ENCODE results near the gene PAX5.

Gene PAX5

DNA sequence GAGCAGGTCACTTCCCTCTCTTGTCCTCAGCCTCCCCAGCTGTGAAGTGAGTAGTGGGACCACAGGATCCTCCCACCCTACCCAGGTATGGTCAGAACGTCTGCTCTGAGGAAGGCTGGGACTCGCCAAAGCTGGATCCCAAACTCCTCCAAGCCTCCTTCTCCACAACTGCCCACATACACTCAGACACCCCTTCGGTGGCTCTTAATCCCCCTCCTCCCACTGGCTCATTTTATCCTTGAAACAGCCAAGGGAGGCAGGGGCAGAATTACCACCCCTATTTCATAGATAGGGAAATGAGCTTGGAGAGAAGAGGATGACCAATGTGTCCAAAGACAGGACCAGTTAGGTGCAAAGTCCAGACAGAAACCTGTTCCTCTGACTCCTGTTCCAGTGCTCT lies 121.4 kb downstream of the PAX5 start:
- TF ChIP-seq TAF1 (IDR thresholded peaks at IDR 0.05; ENCODE audit: low read depth, low read length): no peak
- TF ChIP-seq POLR2A (IDR thresholded peaks at IDR 0.05; ENCODE audit: low read depth, low read length): no peak
- no peak for TF ChIP-seq SPI1 (IDR thresholded peaks at IDR 0.05; ENCODE audit: low read depth, low read length)
- no peak for FAIRE-seq
- DNase-seq (ENCODE audit: insufficient read length, low spot score): no peak

DNA sequence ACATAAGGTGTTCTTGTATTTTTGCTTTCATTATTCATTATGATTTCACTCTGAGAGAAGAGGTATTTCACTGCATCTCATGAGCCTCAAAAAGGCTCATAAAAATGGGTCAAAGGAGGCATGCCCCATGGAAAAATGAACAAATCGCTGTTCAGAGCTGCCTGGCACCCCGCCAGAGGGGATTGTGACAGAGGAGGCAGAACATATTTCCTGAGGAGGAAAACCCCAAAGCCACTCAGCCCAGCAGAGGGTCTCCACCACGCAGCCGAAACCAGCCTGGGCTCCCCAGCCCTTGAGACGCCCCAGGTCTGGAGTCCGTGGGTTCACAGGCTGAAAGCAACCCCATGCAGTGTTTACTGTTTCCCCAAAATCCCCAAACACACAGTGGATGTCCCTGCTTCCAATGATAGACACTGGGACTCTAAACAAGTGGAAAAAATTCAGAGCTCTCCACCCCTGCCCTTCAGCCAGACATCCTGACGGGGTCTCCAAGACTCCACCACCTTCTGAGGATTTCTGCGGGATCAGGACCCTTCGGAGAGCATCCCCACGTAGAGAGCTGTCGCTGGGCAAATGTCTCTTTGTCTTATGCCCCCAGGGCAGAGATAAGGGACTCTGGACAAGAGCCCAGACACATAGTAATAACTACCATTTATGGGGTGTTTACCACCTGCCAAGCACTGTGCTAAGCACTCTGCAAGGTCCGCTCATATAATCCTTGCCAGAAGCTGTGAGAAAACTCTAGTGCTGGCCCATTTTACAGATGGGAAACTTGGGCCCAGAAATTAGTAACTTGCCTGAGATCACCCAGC lies 122.3 kb downstream of the PAX5 start:
- FAIRE-seq (no peak), DNase-seq (ENCODE audit: insufficient read length, low spot score) (no peak)
- TF ChIP-seq SPI1 (IDR thresholded peaks at IDR 0.05; ENCODE audit: low read depth, low read length) (no peak), PAX5 (IDR thresholded peaks at IDR 0.05; ENCODE audit: insufficient read depth, low read length, severe bottlenecking) (no peak), POLR2A (IDR thresholded peaks at IDR 0.05; ENCODE audit: low read depth, low read length) (no peak), POLR2AphosphoS5 (IDR thresholded peaks at IDR 0.05; ENCODE audit: low read depth, low read length) (no peak), TAF1 (IDR thresholded peaks at IDR 0.05; ENCODE audit: low read depth, low read length) (no peak), POU2F2 (IDR thresholded peaks at IDR 0.05; ENCODE audit: low read depth, low read length) (no peak)

DNA sequence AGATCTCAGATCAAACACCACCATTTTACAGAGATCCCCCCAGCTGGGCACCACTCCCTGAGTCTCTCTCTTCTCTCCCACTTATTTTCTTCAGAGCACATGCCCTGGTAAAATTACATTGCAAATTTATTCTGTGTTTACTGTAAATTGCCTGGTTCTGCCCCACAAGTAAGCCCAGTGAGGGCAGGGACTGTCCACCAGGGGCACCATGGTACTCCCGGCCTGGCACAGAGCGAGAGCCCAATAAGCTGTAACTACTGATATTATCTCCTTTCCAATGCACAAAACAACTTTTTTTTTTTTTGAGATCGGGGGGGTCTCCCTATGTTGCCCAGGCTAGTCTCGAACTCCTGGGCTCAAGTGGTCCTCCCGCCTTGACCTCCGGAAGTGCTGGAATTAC lies 123.0 kb downstream of the PAX5 start:
- TF ChIP-seq POU2F2 (IDR thresholded peaks at IDR 0.05; ENCODE audit: low read depth, low read length) (no peak), TAF1 (IDR thresholded peaks at IDR 0.05; ENCODE audit: low read depth, low read length) (no peak), SPI1 (IDR thresholded peaks at IDR 0.05; ENCODE audit: low read depth, low read length) (no peak), PAX5 (IDR thresholded peaks at IDR 0.05; ENCODE audit: insufficient read depth, low read length, severe bottlenecking) (no peak), POLR2AphosphoS5 (IDR thresholded peaks at IDR 0.05; ENCODE audit: low read depth, low read length) (no peak), POLR2A (IDR thresholded peaks at IDR 0.05; ENCODE audit: low read depth, low read length) (no peak)
- FAIRE-seq: no peak
- DNase-seq (ENCODE audit: insufficient read length, low spot score): no peak

DNA sequence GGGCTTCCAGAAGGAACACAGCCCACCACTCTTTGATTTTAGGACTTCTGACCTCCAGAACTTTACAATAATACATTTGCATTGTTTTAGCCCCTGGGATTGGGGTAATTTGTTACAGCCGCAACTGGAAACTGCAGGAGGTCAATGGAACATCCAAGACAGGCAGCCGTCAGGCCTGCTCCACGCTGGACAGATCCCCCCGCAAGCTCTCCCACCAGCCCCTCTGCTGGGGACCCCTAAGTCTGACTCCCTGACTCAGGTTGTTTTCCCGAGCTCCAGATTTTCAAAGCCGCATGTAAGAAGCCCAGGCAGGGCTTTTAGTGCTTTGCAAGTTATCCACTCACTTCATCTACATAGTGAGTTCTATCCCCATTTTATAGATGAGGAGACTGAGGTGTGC lies 127.6 kb downstream of the PAX5 start:
- DNase-seq (ENCODE audit: insufficient read length, low spot score) (no peak), FAIRE-seq (no peak)

DNA sequence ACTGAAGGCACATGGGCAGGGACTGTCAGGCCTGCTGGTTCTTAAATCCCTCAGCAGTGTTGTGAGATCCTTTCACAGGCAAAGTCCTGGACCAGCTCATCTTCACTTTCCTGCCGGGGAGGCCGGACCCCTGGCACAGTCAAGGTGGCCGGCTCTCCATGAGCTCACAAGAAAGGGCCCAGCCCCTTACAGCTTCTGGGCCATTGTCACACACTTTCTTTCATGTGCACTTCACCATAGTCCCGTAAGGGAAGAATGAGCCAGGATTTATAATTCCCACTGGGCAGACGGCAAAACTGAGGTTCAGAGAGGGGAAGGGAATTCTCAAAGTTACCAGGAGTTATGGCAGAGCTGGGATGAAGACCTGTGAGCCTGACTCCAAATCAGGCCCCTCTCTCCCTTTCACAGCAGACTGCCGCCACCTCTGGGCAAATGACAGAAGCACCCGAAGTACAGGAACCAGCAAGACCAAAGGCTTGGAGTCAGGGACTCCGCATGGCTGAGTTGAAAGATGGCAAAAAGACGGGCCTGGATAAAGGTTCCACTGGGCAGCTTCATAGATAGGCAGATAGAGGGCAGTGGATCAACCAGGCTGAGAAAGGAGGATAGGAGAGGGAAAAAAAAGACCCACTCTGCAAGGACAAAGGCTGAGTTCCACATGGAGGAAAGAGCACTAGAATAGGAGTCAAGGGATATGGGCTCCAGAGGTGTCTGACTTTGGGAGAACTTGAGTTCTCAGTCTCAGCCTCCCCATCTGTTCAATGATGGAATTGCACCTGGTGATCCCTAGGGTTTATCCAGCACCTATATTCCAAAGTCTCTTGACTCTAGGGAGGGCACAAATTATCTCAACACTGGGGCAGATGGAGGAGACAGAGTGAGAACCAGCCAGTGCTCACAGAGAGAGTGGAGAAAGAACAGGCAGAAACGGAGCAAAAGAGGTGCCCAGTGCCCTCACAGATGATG lies 128.7 kb downstream of the PAX5 start:
- no peak for TF ChIP-seq PAX5 (IDR thresholded peaks at IDR 0.05; ENCODE audit: insufficient read depth, low read length, severe bottlenecking)
- no peak for TF ChIP-seq TAF1 (IDR thresholded peaks at IDR 0.05; ENCODE audit: low read depth, low read length)
- TF ChIP-seq SPI1 (IDR thresholded peaks at IDR 0.05; ENCODE audit: low read depth, low read length): no peak
- no peak for TF ChIP-seq POU2F2 (IDR thresholded peaks at IDR 0.05; ENCODE audit: low read depth, low read length)
- TF ChIP-seq POLR2AphosphoS5 (IDR thresholded peaks at IDR 0.05; ENCODE audit: low read depth, low read length): no peak
- no peak for TF ChIP-seq POLR2A (IDR thresholded peaks at IDR 0.05; ENCODE audit: low read depth, low read length)
- no peak for DNase-seq (ENCODE audit: insufficient read length, low spot score)
- FAIRE-seq: peak; percentile 40

More for the DNA sequence above, 127.6 kb downstream of the PAX5 start:
- TF ChIP-seq POLR2AphosphoS5 (IDR thresholded peaks at IDR 0.05; ENCODE audit: low read depth, low read length) (no peak), POLR2A (IDR thresholded peaks at IDR 0.05; ENCODE audit: low read depth, low read length) (no peak), SPI1 (IDR thresholded peaks at IDR 0.05; ENCODE audit: low read depth, low read length) (no peak), TAF1 (IDR thresholded peaks at IDR 0.05; ENCODE audit: low read depth, low read length) (no peak), PAX5 (IDR thresholded peaks at IDR 0.05; ENCODE audit: insufficient read depth, low read length, severe bottlenecking) (no peak), POU2F2 (IDR thresholded peaks at IDR 0.05; ENCODE audit: low read depth, low read length) (no peak)

DNA sequence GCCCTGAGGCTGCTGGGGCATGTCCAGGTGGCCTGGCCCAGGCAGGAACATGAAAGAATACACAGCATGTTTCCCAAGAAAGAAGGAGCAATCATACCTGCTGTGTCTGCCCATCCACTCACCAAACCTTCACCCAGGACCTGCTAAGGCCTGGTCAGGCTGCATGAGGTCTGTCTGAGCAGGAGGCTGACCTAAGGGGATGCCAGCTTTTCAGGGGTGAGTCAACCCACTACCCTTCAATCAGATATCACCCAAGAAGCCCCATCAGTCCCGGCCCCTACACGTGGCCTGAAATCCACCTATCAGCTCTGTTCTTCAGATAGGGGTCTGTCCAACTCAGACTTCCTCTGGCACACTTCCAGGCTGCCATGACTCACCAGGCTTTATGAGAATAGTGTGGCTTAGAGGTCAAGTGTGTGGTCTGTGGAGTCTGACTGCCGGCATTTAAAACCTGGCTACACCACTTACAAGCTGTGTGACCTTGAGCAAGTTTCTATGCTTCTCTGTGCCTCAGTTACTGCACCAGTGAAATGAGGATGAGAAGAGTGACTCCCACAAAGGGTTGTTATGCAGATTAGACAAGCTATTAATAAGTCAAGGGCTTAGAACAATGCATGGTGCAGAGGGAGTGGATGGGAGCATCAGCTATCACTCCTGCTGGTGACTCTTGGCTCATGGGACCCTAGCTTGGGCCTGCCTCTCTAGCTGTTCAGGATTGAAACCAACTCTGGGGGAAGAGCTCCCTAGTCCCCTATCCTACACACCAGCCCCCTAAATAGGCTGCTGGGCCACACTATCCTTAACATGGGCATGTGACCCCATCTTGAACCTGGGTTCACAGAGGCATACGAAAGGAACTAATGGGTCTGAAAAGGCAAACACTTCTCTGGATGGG lies 130.3 kb downstream of the PAX5 start:
- FAIRE-seq (peak; percentile 82), DNase-seq (ENCODE audit: insufficient read length, low spot score) (no peak)
- TF ChIP-seq SPI1 (IDR thresholded peaks at IDR 0.05; ENCODE audit: low read depth, low read length) (no peak), POLR2A (IDR thresholded peaks at IDR 0.05; ENCODE audit: low read depth, low read length) (no peak), POU2F2 (IDR thresholded peaks at IDR 0.05; ENCODE audit: low read depth, low read length) (no peak), PAX5 (IDR thresholded peaks at IDR 0.05; ENCODE audit: insufficient read depth, low read length, severe bottlenecking) (no peak), TAF1 (IDR thresholded peaks at IDR 0.05; ENCODE audit: low read depth, low read length) (no peak), POLR2AphosphoS5 (IDR thresholded peaks at IDR 0.05; ENCODE audit: low read depth, low read length) (no peak)

DNA sequence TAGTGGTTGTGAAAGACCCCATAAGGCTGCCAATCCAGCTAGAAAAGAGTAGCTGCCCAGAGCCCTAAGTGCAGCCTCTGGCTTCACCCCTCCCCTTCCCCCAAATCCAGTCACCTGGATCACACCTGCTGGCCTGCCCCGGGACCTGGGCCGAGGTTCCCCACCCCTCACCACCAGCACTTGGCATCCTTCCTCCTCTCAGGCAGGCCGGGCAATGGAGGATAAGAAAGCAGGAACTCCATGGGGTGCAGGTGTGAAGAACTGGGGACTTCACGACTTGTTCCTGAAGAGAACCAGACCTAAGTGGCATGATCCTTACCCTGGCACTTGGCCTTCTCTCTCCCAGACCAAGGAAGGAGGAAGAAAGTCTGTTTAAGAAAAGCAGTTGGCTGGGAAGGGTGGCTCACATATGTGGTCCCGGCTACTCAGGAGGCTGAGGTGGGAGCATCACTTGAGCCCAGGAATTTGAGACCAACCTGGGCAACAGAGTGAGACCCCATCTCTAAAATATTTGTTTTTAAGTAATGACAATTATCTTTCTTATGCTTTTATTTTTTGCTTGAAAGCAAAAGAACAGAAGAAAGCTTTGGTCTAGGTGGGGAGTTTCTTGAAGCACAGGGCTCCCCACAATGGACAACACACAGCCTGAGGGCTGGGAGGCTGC lies 131.1 kb downstream of the PAX5 start:
- TF ChIP-seq TAF1 (IDR thresholded peaks at IDR 0.05; ENCODE audit: low read depth, low read length) (no peak), PAX5 (IDR thresholded peaks at IDR 0.05; ENCODE audit: insufficient read depth, low read length, severe bottlenecking) (no peak), SPI1 (IDR thresholded peaks at IDR 0.05; ENCODE audit: low read depth, low read length) (no peak), POLR2AphosphoS5 (IDR thresholded peaks at IDR 0.05; ENCODE audit: low read depth, low read length) (no peak), POU2F2 (IDR thresholded peaks at IDR 0.05; ENCODE audit: low read depth, low read length) (no peak), POLR2A (IDR thresholded peaks at IDR 0.05; ENCODE audit: low read depth, low read length) (no peak)
- FAIRE-seq (no peak), DNase-seq (ENCODE audit: insufficient read length, low spot score) (no peak)

DNA sequence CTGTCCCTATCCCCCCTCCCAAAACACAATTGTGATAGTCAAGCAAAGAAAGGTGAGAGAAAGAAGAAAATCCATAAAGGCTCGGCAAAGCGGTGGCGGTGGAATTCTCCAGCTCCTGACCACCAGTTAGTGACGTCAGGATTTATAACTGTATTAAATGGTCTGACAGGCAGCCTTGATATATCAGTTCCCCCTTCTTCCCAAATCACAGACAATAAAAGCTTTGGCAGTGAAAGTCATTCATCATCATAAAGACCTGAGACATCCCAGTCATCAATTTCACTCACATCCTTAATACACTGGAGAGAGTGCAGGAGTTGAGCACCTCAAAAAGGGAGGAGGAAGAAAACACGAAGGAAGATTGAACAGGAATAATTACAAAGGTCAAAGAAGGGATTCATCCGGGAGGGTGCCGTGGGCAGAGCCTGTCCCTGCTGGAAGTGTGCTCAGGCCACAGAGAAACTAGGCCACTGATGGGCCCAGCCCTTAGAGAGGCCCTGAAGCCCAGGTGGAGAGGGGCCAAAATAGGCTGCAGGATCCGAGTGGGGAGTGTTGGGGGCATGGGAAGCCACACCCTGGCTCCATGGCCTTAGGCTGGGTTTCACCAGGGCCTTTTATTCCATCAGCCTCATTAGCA lies 131.9 kb downstream of the PAX5 start:
- FAIRE-seq: no peak
- DNase-seq (ENCODE audit: insufficient read length, low spot score): no peak
- no peak for TF ChIP-seq POLR2A (IDR thresholded peaks at IDR 0.05; ENCODE audit: low read depth, low read length)
- no peak for TF ChIP-seq PAX5 (IDR thresholded peaks at IDR 0.05; ENCODE audit: insufficient read depth, low read length, severe bottlenecking)
- no peak for TF ChIP-seq SPI1 (IDR thresholded peaks at IDR 0.05; ENCODE audit: low read depth, low read length)
- no peak for TF ChIP-seq POU2F2 (IDR thresholded peaks at IDR 0.05; ENCODE audit: low read depth, low read length)
- TF ChIP-seq TAF1 (IDR thresholded peaks at IDR 0.05; ENCODE audit: low read depth, low read length): no peak
- TF ChIP-seq POLR2AphosphoS5 (IDR thresholded peaks at IDR 0.05; ENCODE audit: low read depth, low read length): no peak
